OCI-LY7 (cell line): ENCODE data around the gene IMMP2L.

Source experiments
- EZH2phosphoT487 ChIP-seq: fragments of 200-600 bp; sonication (generic); IDR thresholded peaks from 2 replicates; pipeline ENCODE4 v1.6.1; 2018; ENCODE audit warnings: low read depth, borderline replicate concordance, mild to moderate bottlenecking, mixed run types, antibody characterized with exemption, low read length, moderate library complexity, mixed read lengths
- TF ChIP-seq, protein P1 (sequence below): fragments of 200-600 bp; sonication (generic); conservative IDR thresholded peaks from 2 replicates; pipeline ENCODE4 v1.5.1; 2014; ENCODE audit warnings: mild to moderate bottlenecking, antibody characterized with exemption, low read length, moderate library complexity, mixed read lengths

- TF ChIP-seq, protein P1, sequence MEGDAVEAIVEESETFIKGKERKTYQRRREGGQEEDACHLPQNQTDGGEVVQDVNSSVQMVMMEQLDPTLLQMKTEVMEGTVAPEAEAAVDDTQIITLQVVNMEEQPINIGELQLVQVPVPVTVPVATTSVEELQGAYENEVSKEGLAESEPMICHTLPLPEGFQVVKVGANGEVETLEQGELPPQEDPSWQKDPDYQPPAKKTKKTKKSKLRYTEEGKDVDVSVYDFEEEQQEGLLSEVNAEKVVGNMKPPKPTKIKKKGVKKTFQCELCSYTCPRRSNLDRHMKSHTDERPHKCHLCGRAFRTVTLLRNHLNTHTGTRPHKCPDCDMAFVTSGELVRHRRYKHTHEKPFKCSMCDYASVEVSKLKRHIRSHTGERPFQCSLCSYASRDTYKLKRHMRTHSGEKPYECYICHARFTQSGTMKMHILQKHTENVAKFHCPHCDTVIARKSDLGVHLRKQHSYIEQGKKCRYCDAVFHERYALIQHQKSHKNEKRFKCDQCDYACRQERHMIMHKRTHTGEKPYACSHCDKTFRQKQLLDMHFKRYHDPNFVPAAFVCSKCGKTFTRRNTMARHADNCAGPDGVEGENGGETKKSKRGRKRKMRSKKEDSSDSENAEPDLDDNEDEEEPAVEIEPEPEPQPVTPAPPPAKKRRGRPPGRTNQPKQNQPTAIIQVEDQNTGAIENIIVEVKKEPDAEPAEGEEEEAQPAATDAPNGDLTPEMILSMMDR = no peak
- TF ChIP-seq EZH2phosphoT487 = no peak
Measured at GRCh38 chr7:111014079-111014478, 548.2 kb downstream of the IMMP2L start.
